ENCODE results near the gene BAX.

DNA sequence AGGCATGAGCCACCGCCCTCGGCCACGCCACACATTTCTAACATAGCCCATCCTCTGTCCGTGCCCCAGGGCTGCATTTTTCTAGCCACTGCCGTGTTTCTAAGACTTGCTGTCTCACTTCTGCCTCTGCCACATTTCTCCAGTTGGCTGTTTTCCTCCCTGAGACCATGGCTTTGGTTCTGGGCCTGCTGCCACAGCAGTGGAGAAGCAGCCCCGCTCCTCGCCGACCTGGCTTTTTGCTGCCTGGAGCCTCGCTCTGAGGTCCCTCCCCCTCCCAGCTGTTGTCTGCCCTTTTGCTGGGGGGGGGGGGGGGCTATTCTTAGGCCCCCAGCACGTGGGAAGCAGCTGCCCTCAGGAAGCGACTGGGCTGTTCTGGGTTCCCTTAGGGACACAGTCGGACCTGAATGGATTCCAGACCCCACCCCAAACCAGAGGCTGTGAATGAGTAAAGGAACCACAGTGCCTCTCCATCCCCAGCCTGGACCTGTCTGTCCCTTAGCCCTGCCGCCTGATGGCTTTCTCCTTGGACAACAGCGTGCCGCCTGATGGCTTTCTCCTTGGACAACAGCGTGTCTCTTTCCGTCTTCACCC lies 35.1 kb downstream of the BAX start:
- no peak for TF ChIP-seq POLR2A (IDR thresholded peaks at IDR 0.05)
- no peak for TF ChIP-seq CTCF (IDR thresholded peaks at IDR 0.05)
